SK-N-MC (cell line): Measurements from ENCODE around the gene OR51S1.

ENCODE experiments used
- EZH2 ChIP-seq: fragments of 200-600 bp; sonication (generic); IDR thresholded peaks from one replicate; pipeline ENCODE4 v1.6.1; 2017; ENCODE audit warnings: antibody characterized with exemption
- POLR2AphosphoS5 ChIP-seq: IDR thresholded peaks from 2 replicates; pipeline ENCODE4 v1.6.1; 2012; ENCODE audit warnings: mild to moderate bottlenecking, low read depth, low read length, borderline replicate concordance

GRCh38 chr11:4863876-4864275, 14.9 kb upstream of the OR51S1 start:
- TF ChIP-seq POLR2AphosphoS5 (no peak), EZH2 (no peak)
